Stimulated activated naive CD4-positive, alpha-beta T cell treated with Interleukin-2 at 50 U/mL for 16 hours (primary cell): ENCODE data around the gene ZNF71.

Source experiments
- DNase-seq: peaks from one replicate; lab custom pipeline; 2025; lab: John Stamatoyannopoulos, UW

The ZNF71 gene

DNA sequence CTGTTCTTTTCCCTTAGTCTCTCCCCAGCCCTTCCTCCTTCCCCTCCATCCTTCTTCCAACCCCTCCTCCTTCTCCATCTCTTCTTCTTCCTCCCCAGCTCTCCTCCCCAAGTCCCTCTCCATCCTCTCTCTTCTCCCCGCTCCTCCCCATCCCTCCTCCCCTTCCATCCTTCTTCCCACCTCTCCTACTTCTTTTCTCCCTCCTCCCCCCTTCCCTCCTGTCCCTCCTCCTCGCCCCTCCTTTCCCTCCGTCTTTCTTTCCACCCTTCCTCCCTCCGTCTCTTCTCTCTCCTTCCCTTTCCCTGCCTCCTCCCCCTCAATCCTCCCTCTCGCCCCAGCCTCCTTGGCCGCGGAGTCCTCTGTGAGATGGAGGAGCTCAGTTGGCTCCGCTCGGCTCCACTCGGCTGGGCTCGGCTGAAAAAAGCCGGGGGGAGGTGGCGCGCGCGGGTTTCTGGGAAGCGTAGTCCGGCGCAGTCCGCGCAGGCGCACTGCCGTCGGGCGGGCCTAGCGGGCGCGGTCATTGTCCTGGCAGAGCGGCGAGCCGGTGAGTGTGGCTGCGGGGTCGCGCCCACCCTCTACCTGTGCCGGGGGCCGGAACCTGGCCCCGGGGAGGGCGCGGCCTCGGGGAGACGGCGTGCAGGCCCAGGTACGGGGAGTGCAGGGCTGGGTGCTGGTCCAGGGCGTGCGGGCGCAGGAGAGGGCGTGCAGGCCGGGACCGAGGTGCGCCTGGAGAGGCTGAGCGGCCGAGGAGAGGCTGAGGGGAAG is at the start of gene ZNF71:
Gene ZNF71, plus strand, starts transcription at position 520 of the 765 bp plus-strand sequence. CDS start 6,257 bp downstream, outside the sequence.
- DNase-seq: peak; percentile 85

DNA sequence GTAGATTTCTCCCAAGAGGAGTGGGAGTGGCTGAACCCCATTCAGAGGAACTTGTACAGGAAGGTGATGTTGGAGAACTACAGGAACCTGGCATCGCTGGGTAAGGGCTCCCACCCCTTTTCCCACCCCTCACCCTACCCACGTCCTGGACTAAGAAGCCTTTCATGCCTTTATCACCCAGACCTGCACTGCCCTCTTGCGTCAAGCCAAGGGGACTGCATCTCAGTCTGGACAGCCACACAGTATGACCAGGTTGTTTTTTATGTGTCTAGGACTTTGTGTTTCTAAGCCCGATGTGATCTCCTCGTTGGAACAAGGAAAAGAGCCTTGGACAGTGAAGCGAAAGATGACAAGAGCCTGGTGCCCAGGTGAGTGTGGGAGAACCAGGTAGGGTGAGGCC is 47.6 kb upstream of the ZNF71 start:
- DNase-seq: no peak

DNA sequence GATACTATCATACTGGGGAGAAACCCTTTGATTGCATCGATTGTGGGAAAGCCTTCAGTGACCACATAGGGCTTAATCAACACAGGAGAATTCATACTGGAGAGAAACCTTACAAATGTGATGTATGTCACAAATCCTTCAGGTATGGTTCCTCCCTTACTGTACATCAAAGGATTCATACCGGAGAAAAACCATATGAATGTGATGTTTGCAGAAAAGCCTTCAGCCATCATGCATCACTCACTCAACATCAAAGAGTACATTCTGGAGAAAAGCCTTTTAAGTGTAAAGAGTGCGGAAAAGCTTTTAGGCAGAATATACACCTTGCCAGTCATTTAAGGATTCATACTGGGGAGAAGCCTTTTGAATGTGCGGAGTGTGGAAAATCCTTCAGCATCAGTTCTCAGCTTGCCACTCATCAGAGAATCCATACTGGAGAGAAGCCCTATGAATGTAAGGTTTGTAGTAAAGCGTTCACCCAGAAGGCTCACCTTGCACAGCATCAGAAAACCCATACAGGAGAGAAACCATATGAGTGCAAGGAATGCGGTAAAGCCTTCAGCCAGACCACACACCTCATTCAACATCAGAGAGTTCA is 40.7 kb upstream of the ZNF71 start:
- DNase-seq: no peak

DNA sequence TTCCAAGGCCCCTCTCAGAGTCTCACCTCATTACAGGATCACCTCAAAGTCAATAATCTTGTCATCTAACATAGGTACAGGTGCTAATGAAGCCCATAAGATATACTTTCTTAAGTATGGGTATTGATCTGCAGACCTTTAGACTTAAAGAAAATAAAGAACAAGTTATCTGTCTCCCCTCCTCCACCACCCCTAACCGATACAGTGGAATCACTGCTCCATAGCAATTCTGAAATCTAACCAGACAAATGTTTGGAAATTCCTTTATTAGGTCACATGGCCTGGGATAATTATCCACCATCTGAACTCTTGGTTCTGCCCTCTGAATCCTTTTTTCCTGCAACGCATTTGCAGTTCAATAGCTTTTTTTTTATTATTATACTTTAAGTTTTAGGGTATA is 32.3 kb upstream of the ZNF71 start:
- no peak for DNase-seq

DNA sequence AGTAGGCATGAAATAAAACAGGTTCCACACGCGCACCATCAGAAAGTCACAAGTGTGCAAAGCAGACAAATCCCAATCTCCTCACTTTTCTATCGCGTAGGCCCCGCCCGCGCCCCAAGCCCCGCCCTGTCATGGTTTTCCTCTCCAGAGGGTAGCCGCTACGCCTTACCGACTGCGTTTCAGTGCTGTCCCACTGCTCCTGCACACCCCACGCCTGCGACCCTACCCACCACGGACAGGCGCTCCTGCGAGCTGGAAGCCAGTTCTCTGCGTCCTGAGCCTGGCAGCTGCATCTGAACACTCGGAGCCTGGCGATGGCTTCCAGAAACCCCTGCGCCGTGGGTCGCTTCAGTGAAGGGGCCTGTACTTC is 28.2 kb upstream of the ZNF71 start:
- DNase-seq: peak; percentile 23

DNA sequence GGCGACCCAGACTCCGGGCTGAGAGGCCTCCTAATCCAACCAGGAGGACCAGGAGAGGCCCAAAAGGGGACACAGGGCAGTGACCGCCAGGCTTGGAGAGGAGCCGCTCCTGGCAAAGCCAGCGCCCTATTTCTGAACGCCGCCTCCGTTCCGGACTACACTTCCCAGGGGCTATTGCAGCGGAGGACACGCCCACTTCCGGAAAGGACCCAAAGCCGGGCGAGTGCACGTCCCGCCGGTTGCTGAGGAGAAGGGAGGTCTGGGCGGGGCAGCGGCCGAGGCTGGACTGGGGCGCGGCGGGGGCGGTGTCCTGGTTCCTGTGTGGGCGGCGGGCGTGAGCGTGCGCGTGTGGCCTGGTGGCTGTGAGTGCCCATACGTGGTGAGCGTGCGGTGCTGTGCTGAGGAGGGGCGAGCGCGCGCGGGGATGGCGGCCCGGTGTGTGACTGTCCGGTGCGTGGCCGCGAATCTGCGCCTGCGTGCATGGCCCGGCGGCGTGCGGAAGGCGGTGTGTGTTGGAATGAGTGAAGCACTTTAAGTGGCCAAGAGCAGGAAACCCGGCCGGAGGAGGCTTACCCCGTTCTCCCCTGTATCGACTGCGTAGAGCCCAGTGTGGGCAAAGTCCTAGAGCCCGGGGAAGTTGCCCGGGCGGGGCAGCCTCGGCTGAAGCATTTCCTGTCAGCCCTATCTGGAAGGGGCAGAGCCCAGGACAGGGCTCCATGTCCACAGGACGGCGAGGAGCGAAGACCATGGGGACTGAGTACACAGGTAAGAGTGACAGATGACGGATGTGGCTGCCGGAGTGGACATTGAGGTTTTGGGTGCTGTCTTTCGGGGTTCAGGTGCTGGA is 27.6 kb upstream of the ZNF71 start, which contains the start of gene ZNF470:
Gene ZNF470, plus strand, starts transcription at position 195 of the 847 bp plus-strand sequence. CDS start 2,844 bp downstream, outside the sequence.
- peak; percentile 87 for DNase-seq

DNA sequence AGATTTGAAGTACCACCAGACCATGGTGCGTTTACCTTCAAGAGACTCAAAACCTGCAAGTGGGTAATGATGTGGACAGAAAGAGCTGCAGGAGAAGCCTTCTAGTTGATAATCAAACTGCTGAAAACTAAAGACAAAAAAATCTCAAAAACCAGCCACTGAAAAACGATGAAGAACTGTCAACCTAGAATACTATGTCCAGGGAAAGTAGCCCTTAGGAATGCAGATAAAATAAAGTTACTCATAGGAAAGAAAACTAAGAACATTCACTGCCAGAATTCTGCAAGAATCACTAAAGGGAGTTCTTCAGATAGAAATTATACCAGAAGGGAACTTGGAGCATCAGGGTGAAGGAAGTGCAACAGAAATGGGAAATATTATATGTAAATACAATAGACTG is 22.5 kb upstream of the ZNF71 start:
- DNase-seq: no peak

DNA sequence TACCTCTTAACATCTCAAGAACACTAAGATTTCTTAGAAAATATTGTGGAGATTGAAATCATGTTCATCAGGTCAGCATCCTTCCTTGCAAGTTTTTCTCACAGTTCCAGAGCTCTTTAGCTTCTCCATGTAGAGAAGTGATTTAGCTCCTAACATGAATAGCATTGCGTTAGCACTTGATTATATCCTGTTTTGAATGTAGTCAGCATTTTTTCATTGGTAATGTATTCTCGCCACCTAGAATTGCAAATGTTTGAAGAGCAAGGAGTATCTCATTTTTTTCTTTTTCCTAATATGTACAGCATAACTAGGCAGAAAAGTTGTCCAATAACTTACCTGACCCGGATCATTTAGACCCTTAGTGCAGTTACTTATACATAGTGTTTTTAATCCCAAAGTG is 21.2 kb upstream of the ZNF71 start:
- no peak for DNase-seq

DNA sequence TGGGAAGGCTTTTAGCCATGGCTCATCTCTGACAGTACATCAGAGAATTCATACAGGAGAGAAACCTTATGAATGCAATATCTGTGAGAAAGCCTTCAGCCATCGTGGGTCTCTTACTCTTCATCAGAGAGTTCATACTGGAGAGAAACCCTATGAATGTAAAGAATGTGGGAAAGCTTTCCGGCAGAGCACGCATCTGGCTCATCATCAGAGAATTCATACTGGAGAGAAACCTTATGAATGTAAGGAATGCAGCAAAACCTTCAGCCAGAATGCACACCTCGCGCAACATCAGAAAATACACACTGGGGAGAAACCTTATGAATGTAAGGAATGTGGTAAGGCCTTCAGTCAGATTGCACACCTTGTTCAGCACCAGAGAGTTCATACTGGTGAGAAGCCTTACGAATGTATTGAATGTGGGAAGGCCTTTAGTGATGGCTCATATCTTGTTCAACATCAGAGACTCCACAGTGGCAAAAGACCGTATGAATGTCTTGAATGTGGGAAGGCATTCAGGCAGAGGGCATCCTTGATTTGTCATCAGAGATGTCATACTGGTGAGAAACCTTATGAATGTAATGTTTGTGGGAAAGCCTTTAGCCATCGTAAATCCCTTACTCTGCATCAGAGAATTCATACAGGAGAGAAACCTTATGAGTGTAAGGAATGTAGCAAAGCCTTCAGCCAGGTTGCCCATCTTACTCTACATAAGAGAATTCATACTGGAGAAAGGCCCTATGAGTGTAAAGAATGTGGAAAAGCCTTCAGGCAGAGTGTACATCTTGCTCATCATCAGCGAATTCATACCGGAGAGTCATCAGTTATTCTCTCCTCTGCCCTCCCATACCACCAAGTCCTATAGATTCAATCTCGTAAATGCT is 17.1 kb upstream of the ZNF71 start:
- DNase-seq: no peak

DNA sequence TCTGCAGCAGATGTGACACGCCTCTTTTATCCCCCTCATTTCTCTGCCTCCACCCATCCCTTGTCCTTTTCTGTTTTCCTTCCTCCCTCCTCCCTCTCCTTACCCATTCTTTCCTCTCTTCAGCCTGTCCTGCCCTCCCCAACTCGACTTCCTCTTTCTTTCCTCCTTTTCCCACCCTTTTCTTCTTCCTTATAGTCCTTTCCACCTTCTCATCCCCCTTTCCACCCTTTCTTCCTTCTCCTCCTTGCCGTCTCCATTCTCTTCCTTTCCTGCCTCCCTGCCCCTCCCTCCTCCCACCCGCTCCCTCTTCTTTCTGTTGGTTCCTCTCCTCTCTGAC is 688 bp upstream of the ZNF71 start:
- DNase-seq: no peak

DNA sequence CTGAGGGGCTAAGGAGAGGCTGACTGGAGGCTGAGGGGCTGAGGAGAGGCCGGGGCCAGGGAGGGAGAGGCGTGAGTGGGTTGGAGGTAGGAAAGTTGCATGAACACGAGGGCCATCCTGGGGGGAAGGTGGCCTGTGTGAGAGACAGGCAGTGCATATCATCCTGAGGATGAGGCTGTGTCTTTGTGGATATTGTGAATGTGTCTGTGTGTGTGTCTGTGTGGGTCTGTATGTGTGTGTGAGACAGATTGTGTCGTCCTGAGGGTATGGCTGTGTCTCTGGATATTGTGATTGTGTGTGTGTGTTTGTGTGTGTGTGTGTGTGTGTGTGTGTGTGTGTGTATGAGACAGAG is 422 bp downstream of the ZNF71 start:
- no peak for DNase-seq

DNA sequence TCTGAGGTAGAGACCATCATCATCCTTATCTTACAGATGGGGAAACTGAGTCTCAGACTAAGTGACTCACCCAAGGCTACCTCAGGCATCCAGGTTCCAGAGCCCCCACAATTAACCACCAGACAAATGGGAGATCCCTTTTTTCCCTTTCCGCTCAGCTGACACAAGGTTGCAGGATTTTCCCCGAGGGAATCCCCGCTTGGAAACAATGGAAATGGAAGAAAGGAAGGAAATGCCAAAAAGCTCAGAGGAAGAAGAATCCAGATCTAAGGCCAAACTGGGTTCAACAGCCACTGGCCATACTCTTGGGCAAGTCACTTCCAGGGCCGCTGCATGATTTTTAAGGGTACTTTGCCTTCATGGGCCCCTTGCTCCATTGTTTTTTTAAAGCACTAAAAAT is 1.6 kb downstream of the ZNF71 start:
- DNase-seq: no peak

DNA sequence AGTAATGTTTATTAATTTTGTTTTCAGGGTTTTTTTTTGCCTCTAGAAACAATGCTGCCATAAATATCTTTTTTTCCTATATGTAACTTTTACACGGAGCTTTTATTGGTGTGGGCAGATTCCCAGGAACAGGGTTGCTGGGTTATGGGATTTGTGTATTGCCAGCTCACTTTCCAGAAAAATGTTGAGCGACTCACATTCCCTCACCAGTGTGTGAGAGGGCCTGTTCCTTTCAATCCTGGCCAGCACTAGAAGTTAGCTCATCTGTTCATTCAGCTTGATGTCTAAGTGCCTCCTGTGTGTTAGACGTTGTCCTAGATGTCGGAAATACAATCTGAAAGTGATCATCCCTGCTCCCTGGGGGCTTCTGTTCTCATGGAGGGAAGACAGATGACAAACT is 2.6 kb downstream of the ZNF71 start:
- DNase-seq: no peak

DNA sequence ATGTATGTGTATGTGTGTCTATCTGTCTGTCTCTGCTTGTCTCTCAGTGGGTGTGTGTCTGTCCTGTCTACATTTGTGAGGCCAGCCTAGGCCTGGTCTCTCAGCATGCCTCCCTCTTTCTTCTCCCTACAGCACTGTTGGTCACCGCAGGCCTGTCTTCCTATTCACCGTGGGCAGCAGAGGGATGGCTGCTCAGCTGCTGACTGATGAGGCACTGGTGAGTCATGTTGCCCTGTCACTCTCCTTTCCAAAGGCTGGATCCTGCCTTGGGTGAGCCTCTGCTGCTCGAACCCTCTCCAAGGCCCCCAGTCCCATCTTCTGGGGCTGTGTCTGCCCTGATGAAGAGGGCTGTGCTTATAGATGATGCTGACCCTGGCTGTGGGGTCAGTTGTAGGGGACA is 6.3 kb downstream of the ZNF71 start:
- no peak for DNase-seq

DNA sequence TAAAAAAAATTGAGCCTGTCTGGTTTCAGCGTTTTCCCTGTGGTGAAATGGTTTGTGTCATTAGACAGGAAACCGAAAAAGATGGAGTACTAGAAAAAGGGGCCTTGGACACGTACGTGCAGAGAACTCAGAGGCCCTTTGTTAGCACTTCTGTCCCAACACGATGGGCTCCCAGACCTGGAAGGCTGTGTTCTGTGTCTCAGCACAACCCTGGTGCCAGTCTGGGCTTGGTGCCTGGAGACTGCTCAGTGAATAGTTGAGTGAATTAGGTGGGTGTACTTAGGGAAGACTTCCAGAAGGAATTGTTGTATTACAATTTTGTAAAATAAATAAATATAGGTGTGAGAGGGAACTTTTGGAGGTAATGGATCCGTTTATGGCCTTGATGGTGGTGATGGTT is 8.7 kb downstream of the ZNF71 start:
- no peak for DNase-seq

DNA sequence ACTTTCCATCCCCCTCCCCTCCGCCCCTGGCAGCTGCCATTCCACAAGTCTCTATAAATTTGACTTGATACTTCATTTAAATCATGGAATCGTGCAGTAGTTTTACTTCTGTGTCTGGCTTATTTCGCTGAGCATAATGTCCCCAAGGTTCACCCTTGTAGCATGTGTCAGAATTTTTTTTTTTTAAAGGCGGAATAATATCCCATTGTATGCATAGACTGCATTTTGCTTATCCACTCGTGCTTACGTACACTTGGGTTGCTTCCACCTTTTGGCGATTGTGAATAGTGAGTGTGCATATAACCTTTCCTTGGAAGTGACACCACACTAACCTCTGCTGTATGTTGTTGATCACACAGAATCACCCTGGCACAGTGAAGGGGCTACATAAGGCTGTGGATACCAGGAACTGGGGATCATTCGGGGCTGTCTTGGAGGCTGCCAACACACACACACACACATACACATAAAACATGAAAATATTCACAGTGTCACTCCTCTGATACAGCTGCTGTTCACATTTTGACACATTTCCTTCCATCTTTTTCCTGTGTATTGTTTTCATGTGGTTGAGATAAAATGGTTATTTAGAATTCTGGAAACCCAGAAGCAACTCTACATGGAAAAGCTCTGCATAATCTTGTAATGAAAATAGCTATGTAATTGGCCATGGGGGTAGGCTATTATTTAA is 13.3 kb downstream of the ZNF71 start:
- DNase-seq: no peak

DNA sequence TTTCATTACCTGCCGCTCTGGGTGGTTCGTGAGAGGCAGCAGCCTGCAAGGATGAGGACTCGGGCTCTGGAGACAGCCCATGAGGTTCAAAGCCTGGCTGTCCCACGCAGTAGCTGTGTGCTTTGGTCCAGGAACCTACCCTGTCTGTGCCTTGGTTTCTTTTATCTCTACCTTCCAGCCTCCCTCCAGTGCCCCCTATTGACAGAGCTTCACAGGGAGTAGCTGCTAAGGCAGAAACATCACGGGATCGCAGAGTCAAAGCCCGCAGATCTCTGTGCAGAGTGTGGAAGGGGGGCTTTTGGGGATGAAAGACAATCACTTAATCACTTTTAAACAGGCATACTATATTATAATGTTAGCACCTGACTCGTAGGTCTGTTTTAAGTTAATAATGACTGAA is 16.2 kb downstream of the ZNF71 start:
- DNase-seq: no peak

DNA sequence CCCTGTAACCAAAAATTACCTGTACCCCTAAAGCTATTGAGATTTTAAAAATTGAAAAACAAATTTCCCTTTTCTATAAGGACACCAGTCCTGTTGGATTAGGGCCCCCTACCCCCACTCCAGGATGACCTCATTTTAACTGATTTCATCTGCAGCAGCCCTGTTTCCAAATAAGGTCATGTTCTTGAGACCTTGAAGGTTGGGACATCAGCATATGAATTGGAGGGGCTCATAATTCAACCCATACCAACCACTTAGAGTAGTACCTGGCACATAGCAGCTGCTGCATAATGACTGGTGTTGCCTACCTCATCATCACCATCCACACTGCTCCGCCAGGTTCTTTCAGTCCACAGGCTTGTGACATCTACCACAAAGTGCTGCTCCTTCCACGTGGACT is 17.6 kb downstream of the ZNF71 start:
- no peak for DNase-seq

DNA sequence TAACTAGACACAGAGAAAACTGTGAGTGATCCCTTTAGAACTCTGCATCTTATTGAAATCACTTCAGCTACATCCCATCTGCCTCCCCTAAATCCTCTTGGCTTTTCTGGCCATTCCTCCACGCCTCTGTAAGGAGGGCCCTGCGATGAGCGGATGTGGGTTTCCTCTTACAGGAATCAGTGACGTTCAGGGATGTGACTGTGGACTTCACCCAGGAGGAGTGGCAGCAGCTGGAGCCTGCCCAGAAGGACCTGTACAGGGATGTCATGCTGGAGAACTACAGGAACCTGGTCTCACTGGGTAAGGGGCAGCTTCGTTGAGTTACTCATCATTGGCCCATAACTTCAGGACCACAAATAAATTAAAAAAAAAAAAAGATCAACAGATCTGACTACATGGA is 18.5 kb downstream of the ZNF71 start:
- no peak for DNase-seq

DNA sequence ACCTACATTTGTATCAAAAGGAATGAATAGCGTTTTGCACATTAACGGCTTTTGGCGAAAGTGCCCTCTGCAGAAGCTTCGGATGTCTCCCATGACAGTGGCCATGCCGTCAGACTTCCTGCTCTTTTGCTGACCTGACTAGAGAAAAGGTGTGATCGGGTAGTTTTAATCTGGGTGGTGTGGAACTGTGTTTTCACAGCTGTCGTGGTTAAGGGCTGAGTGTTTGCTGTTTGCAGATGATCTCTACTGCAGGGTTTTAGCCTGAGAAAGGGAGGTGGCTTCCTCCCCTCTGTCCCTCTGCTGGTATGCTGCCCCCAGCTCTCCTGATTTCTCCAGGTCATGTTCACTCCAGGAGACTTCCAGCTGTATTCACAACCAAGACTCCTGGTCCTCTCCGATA is 22.4 kb downstream of the ZNF71 start:
- DNase-seq: no peak

DNA sequence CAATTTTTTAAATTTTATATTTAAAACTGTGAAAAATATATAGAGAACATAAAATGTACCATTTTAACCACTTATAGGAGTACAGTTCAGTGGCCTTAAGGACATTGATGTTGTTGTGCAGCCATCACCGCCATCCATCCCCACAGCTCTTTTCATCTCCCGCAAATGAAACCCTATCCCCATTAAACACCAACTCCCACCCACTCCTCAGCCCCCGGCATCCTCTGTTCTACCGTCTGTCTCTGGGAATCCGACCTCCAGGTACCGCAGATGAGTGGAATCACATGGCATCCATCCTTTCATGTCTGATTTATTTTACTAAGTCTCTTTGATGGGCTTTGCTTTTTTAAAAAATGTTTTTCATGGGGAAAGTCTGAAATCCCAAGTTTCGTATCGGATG is 24.0 kb downstream of the ZNF71 start:
- no peak for DNase-seq

DNA sequence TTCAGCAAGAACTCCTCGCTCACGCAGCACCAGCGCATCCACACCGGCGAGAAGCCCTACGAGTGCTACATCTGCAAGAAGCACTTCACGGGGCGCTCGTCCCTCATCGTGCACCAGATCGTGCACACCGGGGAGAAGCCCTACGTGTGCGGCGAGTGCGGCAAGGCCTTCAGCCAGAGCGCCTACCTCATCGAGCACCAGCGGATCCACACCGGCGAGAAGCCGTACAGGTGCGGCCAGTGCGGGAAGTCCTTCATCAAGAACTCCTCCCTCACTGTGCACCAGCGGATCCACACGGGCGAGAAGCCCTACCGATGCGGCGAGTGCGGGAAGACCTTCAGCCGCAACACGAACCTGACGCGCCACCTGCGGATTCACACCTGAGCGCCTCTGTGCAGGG is 27.3 kb downstream of the ZNF71 start:
- no peak for DNase-seq
